Lower leg skin (tissue), 4 donors: ENCODE data around the gene STX18. TPM values are rescaled to one million over a fixed set of nuclear protein-coding genes. Genes with fewer than 3 reads are reported as not detected.
A peak's percentile ranks its signal among the peaks of the same experiment; 100 is the strongest.

Experiments used
- DNase-seq, 2 donors: peaks; one replicate each; pipeline ENCODE4 v3.0.0-alpha.2; 2019; ENCODE audit warnings: low spot score in 2 of 2
- H3K4me3 ChIP-seq: fragments of 200-600 bp; sonication (generic); 2 replicates; pipeline ENCODE4 v1.5.1; 2017; ENCODE audit warnings: mild to moderate bottlenecking, low read depth; ENCODE audit not compliant: poor library complexity, severe bottlenecking
- POLR2A ChIP-seq, 2 donors: fragments of 450-650 bp; IDR thresholded peaks; one replicate each; pipeline ENCODE4 v1.6.1; 2016 to 2017; ENCODE audit warnings: antibody characterized with exemption in 2 of 2, mild to moderate bottlenecking in 1 of 2, moderate library complexity in 1 of 2
- WGBS, 2 donors: methylation state at CpG; one replicate each; pipeline ENCODE4 v1.1.5; 2018; 5-methylcytosine and 5-hydroxymethylcytosine counted together
- intact Hi-C: fragments of 100-400 bp; cut with DNase I; formaldehyde crosslinking; loops from one replicate; pipeline ENCODE4 v1.15.0; 2023; ENCODE audit warnings: low total_unique reads
- total RNA-seq, 4 donors: library from RNA; depleted of rRNA; stranded (reverse); fragments of >200 nt; gene quantifications; one replicate each; pipeline ENCODE4 v1.1.0, GENCODE V29; 2016
- TF ChIP-seq, protein P1 (sequence below), 3 donors: fragments of 450-650 bp; IDR thresholded peaks; one replicate each; pipeline ENCODE4 v1.5.1; 2016; ENCODE audit warnings: antibody characterized with exemption in 3 of 3, mild to moderate bottlenecking in 3 of 3, moderate library complexity in 2 of 3

Gene STX18
- total RNA-seq, 4 donors from 2014 or later = 18.1 to 24.6 (median 21.5) TPM

DNA sequence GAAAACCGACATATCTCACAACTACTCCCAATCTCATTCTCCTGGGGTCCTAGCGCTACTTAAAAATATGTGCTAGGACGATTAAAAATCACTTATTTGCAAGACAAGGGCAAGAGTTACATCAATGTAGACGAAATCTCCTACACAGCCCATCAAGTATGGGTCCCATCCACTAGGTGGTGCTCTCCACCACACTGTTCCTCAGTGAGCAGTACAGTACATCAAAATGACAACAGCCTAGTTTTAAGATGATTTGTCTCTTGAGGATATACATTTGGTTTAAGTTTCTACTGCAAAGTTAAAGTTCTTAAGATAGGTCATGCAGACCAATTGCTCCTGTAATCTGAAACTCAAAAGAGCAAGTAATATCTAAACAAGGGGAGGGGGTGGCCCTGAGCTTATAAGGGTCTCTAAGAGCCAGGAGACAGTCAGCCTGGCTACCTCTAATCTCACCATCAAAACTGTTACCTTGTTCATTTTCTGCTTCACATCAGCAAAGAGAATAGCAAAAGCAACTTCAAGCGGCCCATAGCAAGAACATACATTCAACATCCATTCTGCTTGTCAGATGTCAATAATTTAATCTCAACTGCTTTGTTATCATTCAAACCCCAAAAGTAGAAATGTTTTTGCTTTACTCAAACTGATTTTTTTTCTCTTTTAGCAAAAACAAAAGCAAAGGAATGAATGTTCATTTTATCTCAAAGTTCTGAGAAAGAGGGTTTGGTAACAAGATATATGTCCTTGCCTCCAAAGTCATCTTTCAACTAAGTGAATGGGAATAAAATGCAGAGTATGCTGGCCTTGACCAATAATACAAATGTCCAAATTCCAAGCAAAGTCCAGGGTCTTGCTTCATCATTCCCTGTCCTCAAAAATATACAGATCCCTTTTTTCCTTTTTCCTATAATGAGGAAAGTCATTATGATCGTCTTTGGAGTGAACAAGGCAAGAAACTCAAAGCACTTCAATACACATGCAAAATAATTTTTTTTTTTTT lies 53.1 kb downstream of the STX18 start:
- 36 to 40% methylated on average over 6 of the region's 6 CpGs for WGBS, 2 donors
- no peak for TF ChIP-seq POLR2A (IDR thresholded peaks at IDR 0.05)
- TF ChIP-seq, protein P1, sequence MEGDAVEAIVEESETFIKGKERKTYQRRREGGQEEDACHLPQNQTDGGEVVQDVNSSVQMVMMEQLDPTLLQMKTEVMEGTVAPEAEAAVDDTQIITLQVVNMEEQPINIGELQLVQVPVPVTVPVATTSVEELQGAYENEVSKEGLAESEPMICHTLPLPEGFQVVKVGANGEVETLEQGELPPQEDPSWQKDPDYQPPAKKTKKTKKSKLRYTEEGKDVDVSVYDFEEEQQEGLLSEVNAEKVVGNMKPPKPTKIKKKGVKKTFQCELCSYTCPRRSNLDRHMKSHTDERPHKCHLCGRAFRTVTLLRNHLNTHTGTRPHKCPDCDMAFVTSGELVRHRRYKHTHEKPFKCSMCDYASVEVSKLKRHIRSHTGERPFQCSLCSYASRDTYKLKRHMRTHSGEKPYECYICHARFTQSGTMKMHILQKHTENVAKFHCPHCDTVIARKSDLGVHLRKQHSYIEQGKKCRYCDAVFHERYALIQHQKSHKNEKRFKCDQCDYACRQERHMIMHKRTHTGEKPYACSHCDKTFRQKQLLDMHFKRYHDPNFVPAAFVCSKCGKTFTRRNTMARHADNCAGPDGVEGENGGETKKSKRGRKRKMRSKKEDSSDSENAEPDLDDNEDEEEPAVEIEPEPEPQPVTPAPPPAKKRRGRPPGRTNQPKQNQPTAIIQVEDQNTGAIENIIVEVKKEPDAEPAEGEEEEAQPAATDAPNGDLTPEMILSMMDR (IDR thresholded peaks at IDR 0.05) = peak in 1 of 3 donors; percentile 72
- peak; percentile 54 to 92 for DNase-seq
- intact Hi-C loops = no loop called here
- H3K4me3 ChIP-seq = no peak overlapping the region

- 80 to 87% methylated on average over 3 of the region's 3 CpGs for WGBS, 2 donors
Observed at GRCh38 chr4:4486969-4487368, 54.9 kb downstream of the STX18 start.

GRCh38 chr4:4485806-4486205 lies 56.0 kb downstream of the STX18 start:
- no peak for DNase-seq
- no peak overlapping the region for H3K4me3 ChIP-seq
- 90 to 91% methylated on average over 10 of the region's 10 CpGs for WGBS, 2 donors
- intact Hi-C loops = no loop called here
- no peak for TF ChIP-seq POLR2A (IDR thresholded peaks at IDR 0.05)
- TF ChIP-seq, protein P1 (IDR thresholded peaks at IDR 0.05) = no peak

More at GRCh38 chr4:4486969-4487368, 54.9 kb downstream of the STX18 start:
- DNase-seq = no peak
- no peak overlapping the region for H3K4me3 ChIP-seq
- intact Hi-C loops = no loop called here
- TF ChIP-seq, protein P1 (IDR thresholded peaks at IDR 0.05) = no peak
- no peak for TF ChIP-seq POLR2A (IDR thresholded peaks at IDR 0.05)

DNA sequence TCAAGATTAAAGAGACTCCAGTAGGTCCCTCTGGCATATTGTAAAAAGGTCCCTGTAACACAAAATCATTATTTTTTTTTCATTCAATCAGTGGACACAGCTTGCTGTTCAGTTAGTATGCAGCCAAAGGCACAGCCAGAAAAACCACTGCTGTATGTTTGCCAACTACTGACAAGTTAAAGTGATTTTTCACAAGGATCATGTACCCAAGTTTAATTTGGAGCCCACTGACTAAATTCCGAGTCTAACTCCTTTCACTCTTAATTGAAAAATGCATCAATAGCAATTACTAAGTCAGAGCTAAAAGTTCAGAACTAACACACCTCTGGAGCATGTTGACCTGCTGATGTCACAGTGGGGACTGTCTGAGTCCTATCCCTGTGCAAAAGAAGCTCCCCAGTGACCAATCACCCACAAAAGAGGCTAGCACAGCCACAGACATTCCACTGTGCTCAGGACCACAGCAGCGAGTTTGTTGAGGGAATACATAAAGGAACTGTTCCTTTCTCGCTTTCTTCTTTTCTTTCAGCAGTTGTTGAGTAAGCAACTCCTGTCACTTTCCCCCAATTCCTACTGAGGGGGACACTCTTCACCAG lies 60.4 kb downstream of the STX18 start:
- DNase-seq = no peak
- 77 to 87% methylated on average over 3 of the region's 3 CpGs for WGBS, 2 donors
- TF ChIP-seq, protein P1 (IDR thresholded peaks at IDR 0.05) = no peak
- no peak for TF ChIP-seq POLR2A (IDR thresholded peaks at IDR 0.05)
- H3K4me3 ChIP-seq = no peak overlapping the region
- intact Hi-C loops = no loop called here

- no peak overlapping the region for H3K4me3 ChIP-seq
- DNase-seq = no peak
- WGBS, 2 donors = 52 to 58% methylated on average over 6 of the region's 6 CpGs
- intact Hi-C loops = no loop called here
- TF ChIP-seq POLR2A (IDR thresholded peaks at IDR 0.05) = no peak
- TF ChIP-seq, protein P1 (IDR thresholded peaks at IDR 0.05) = no peak
Observed at GRCh38 chr4:4480685-4481398, 61.0 kb downstream of the STX18 start.
